Breast epithelium (tissue), 4 donors: ENCODE data around the gene TGM2. TPM values are rescaled to one million over a fixed set of nuclear protein-coding genes. Genes with fewer than 3 reads are reported as not detected.

Experiments used
- DNase-seq, 2 donors: peaks; one replicate each; pipeline ENCODE4 v3.0.0-alpha.2; 2019; ENCODE audit warnings: low spot score in 2 of 2
- H3K27ac ChIP-seq, 2 donors: fragments of 200-600 bp; sonication (generic) in 1 of 2; one replicate each; pipeline ENCODE4 v1.5.1; 2016 to 2019; ENCODE audit warnings: mild to moderate bottlenecking in 1 of 2
- H3K27me3 ChIP-seq, 2 donors: fragments of 200-600 bp; sonication (generic) in 1 of 2; one replicate each; pipeline versions ENCODE4 v1.5.1 to v1.6.0; 2017 to 2019; ENCODE audit warnings: control low read depth in 1 of 2, mild to moderate bottlenecking in 1 of 2
- H3K36me3 ChIP-seq: fragments of 200-600 bp; one replicate; pipeline ENCODE4 v1.5.1; 2019
- H3K4me1 ChIP-seq, 2 donors: fragments of 200-600 bp; sonication (generic); one replicate each; pipeline ENCODE4 v1.5.1; 2016 to 2019; ENCODE audit warnings: control low read depth in 1 of 2
- H3K4me3 ChIP-seq, 3 donors: fragments of 200-600 bp; sonication (generic); 1 replicate in 2 of 3; 2 replicates in 1 of 3; pipeline ENCODE4 v1.5.1; 2016 to 2019; ENCODE audit warnings: mild to moderate bottlenecking in 3 of 3, moderate library complexity in 2 of 3
- H3K9me3 ChIP-seq, 2 donors: fragments of 200-600 bp; sonication (generic) in 1 of 2; one replicate each; pipeline ENCODE4 v1.5.1; 2016 to 2019; ENCODE audit warnings: control low read depth in 1 of 2
- POLR2A ChIP-seq: fragments of 450-650 bp; IDR thresholded peaks from one replicate; pipeline ENCODE4 v1.6.1; 2016; ENCODE audit warnings: antibody characterized with exemption, mild to moderate bottlenecking, moderate library complexity
- POLR2AphosphoS5 ChIP-seq, 3 donors: sonication (generic); formaldehyde crosslinking; IDR thresholded peaks; one replicate each; pipeline ENCODE4 v1.6.1; 2017; ENCODE audit warnings: antibody characterized with exemption in 3 of 3
- intact Hi-C: fragments of 100-400 bp; cut with DNase I; formaldehyde crosslinking; loops from one replicate; pipeline ENCODE4 v1.15.1; 2023; ENCODE audit warnings: low total_unique reads
- total RNA-seq, 3 donors: library from RNA; depleted of rRNA; stranded (reverse); fragments of >200 nt; gene quantifications; one replicate each; pipeline ENCODE4 v1.1.0, GENCODE V29; 2016
- TF ChIP-seq, protein P1 (sequence below), 3 donors: fragments of 450-650 bp; IDR thresholded peaks; one replicate each; pipeline ENCODE4 v1.5.1; 2016 to 2017; ENCODE audit warnings: antibody characterized with exemption in 3 of 3, mild to moderate bottlenecking in 3 of 3, moderate library complexity in 3 of 3

Gene TGM2
- total RNA-seq, 3 donors from 2014 or later: 10.7 to 44.9 (median 15.2) TPM

DNA sequence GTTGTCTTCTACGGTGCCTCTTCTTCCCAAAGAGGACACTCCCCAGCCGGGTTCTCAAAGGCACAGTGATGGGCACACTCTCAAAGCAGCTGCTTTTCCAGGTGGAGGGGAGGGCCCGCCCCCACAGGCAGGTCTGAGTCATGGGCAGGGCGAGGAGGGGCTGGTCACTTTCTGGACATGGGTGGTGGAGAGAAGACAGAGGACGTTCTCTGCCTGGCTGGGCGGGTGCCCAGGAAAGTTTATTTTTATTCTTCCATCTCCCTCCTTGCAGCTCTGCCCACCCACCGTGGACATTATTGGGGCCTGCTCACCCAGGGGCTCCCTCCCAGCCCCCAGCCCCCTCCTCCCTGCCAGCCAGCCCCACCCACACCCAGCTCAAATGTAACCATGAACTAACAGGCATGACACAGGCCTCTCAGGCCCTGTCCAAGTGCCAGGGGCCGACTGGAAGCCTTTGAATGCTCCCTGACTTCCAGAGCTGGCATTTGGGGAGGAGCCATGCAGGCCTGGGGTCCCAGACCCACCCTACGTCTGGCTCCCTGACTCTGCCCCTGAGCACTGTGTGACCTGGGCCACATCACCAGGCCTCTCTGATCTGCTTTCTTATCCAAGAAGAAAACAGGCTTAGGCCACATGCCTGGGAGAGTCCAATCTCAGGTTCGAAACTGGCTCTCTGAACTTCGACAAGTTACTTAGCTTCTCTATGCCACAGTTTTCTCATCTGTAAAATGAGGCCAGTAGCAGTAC, 8.0 kb downstream of the TGM2 start:
- intact Hi-C loops: no loop called here
- Histone ChIP-seq H3K4me3 (no peak overlapping the region), H3K27me3 (no peaks in the 10 kb centered on the region), H3K9me3 (no peaks in the 10 kb centered on the region), H3K36me3 (no peaks in the 10 kb centered on the region), H3K27ac (peak overlapping the region in 1 of 2 donors; percentile 77), H3K4me1 (no peaks in the 10 kb centered on the region)
- DNase-seq: no peak
- TF ChIP-seq, protein P1, sequence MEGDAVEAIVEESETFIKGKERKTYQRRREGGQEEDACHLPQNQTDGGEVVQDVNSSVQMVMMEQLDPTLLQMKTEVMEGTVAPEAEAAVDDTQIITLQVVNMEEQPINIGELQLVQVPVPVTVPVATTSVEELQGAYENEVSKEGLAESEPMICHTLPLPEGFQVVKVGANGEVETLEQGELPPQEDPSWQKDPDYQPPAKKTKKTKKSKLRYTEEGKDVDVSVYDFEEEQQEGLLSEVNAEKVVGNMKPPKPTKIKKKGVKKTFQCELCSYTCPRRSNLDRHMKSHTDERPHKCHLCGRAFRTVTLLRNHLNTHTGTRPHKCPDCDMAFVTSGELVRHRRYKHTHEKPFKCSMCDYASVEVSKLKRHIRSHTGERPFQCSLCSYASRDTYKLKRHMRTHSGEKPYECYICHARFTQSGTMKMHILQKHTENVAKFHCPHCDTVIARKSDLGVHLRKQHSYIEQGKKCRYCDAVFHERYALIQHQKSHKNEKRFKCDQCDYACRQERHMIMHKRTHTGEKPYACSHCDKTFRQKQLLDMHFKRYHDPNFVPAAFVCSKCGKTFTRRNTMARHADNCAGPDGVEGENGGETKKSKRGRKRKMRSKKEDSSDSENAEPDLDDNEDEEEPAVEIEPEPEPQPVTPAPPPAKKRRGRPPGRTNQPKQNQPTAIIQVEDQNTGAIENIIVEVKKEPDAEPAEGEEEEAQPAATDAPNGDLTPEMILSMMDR (IDR thresholded peaks at IDR 0.05): no peak
- TF ChIP-seq POLR2AphosphoS5 (IDR thresholded peaks at IDR 0.05) (no peak), POLR2A (no peak)

DNA sequence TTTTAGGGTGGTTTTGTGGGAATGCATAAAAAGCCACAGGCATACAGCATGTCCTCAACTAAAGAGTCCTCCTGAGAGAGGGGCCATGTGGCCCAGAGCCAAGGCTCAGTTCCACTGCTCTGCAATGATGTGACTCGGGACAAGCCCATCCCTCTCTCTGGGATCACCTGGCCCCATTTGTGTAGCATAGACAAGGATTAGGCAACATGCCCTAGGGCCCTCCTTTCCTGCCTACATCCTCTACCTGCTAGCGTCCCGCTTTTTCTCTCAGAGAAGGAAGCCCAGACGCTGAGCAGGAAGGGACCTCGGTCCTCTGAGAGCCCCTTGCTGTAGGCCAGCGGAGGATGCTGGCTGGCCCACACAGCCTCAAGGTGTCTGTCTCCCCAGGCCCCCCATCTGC, 8.8 kb downstream of the TGM2 start:
- H3K4me1 ChIP-seq: no peaks in the 10 kb centered on the region
- TF ChIP-seq POLR2A (no peak), POLR2AphosphoS5 (IDR thresholded peaks at IDR 0.05) (no peak)
- TF ChIP-seq, protein P1 (IDR thresholded peaks at IDR 0.05): no peak
- no peak for DNase-seq
- no peaks in the 10 kb centered on the region for H3K9me3 ChIP-seq
- no peak overlapping the region for H3K4me3 ChIP-seq
- H3K27me3 ChIP-seq: no peaks in the 10 kb centered on the region
- H3K36me3 ChIP-seq: no peaks in the 10 kb centered on the region
- intact Hi-C loops: no loop called here
- H3K27ac ChIP-seq: no peak overlapping the region

DNA sequence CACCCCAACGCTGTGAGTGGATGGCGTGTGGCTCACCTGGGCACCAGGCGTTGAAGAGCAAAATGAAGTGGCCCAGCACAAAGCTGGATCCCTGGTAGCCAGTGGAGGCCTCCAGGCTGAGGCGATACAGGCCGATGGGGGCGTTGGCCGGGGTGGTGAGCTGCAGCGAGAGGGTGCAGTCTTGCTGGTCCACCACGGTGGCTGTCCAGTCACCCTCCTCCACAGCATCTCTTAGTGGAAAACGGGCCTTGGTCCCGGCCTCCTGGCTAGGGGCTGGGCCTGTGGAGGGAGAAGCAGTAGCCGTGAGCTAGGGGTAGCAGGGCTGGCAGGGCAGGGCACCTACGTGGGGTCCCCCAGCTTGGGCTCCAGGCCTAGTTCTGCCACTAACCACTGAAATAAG, 9.3 kb downstream of the TGM2 start:
- no peaks in the 10 kb centered on the region for H3K27me3 ChIP-seq
- no peak overlapping the region for H3K4me3 ChIP-seq
- H3K36me3 ChIP-seq: no peaks in the 10 kb centered on the region
- no peak overlapping the region for H3K27ac ChIP-seq
- intact Hi-C loops: no loop called here
- no peaks in the 10 kb centered on the region for H3K9me3 ChIP-seq
- no peak for DNase-seq
- TF ChIP-seq POLR2A (no peak), POLR2AphosphoS5 (IDR thresholded peaks at IDR 0.05) (no peak)
- TF ChIP-seq, protein P1 (IDR thresholded peaks at IDR 0.05): no peak
- no peaks in the 10 kb centered on the region for H3K4me1 ChIP-seq

DNA sequence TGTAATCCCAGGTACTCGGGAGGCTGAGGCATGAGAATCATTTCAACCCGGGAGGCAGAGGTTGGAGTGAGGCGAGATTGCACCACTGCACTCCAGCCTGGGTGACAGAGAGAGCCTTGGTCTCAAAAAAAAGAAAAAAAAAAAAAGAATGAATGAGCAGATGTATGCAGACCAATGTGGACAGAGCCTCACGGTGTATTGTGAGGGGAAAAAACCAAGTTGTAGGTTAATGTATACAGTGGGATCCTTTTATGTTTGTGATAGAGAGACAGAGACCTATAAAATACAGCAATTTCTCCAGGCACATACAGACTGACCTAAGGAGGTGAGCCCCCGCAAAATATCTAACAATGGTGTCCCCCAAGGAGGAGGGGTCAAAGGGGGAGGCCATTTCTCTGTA, 11.7 kb downstream of the TGM2 start:
- TF ChIP-seq POLR2AphosphoS5 (IDR thresholded peaks at IDR 0.05) (no peak), POLR2A (no peak)
- TF ChIP-seq, protein P1 (IDR thresholded peaks at IDR 0.05): no peak
- Histone ChIP-seq H3K36me3 (no peaks in the 10 kb centered on the region), H3K4me1 (no peaks in the 10 kb centered on the region), H3K27me3 (no peaks in the 10 kb centered on the region), H3K9me3 (no peaks in the 10 kb centered on the region), H3K4me3 (no peak overlapping the region), H3K27ac (peak overlapping the region; percentile 33 to 34)
- intact Hi-C loops: no loop called here
- no peak for DNase-seq

DNA sequence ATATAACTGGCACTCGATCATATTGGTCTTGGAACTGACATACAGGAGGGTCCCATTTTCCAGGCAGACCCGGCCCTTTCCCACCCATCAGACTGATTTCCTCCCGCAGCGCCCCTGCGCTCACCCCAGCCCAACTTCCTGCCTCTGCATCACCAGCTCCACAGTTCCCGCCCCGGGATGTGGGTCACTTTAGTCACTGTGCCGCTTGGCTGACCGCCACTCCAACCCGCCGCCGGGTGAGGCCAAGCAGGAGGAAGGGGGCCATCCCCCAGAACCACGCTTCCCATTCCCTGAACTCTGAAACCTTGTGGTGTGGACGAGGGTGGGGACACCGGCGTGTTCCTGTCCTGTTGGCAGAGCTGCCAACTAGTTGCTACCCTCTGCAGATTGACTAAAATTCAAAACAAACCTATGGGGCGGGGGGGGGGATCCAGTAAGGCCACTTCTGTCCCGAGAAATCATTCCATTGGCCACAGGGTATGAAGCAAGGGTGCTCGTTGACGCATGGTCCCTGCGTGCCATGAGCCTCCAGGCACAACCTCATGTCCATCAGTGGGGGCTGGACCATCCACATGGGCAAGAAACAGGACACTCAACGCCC, 12.3 kb downstream of the TGM2 start:
- no peak for DNase-seq
- Histone ChIP-seq H3K27me3 (no peaks in the 10 kb centered on the region), H3K9me3 (no peaks in the 10 kb centered on the region), H3K4me3 (peak overlapping the region in 1 of 3 donors; percentile 15), H3K36me3 (no peaks in the 10 kb centered on the region), H3K4me1 (no peaks in the 10 kb centered on the region), H3K27ac (peak overlapping the region; percentile 33 to 34)
- TF ChIP-seq, protein P1 (IDR thresholded peaks at IDR 0.05): no peak
- TF ChIP-seq POLR2AphosphoS5 (IDR thresholded peaks at IDR 0.05): peak in 2 of 3 donors; percentile 11 to 37
- TF ChIP-seq POLR2A: no peak
- intact Hi-C loops: no loop called here
